HG03135 (cell line): Measurements from ENCODE around the gene MRI1.
"Not testable (repeated sequence)": the region's sequence is repeated elsewhere in the genome, so short reads cannot be mapped to it uniquely, and the experiment has no call there.

Experiments
- ATAC-seq: cut with Tn5 transposase; IDR thresholded peaks from one replicate; pipeline ENCODE4 v1.9.1; 2021; ENCODE audit warnings: mild to moderate bottlenecking, moderate library complexity; ENCODE audit not compliant: unreplicated experiment

MRI1 gene

DNA sequence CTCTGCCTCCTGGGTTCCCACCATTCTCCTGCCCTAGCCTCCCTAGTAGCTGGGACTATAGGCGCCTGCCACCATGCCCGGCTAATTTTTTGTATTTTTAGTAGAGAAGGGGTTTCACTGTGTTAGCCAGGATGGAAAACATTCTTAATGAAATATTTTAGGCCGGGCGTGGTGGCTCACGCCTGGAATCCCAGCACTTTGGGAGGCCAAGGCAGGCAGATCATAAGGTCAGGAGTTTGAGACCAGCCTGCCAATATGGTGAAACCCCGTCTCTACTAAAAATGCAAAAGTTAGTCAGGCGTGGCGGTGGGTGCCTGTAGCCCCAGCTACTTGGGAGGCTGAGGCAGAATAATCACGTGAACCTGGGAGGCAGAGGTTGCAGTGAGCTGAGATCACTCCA is 29.0 kb downstream of the MRI1 start:
- ATAC-seq = not testable (repeated sequence)

DNA sequence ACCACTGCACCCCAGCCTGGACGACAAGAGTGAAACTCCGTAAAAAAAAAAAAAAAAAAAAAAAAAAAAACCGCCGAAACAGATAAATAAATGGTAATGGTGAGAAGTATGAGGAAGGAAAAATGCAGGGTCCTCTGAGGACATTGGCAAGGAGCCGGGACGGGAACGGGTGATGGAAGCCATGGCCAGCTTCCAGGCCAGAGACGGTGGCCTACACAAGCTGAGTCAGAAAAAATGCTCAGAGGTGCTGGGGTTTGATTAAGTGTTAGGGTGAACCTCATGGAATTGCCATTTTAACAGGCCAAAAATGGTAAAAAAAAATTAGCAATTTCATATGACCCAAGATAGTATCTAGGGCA is 30.1 kb downstream of the MRI1 start:
- ATAC-seq = no peak

DNA sequence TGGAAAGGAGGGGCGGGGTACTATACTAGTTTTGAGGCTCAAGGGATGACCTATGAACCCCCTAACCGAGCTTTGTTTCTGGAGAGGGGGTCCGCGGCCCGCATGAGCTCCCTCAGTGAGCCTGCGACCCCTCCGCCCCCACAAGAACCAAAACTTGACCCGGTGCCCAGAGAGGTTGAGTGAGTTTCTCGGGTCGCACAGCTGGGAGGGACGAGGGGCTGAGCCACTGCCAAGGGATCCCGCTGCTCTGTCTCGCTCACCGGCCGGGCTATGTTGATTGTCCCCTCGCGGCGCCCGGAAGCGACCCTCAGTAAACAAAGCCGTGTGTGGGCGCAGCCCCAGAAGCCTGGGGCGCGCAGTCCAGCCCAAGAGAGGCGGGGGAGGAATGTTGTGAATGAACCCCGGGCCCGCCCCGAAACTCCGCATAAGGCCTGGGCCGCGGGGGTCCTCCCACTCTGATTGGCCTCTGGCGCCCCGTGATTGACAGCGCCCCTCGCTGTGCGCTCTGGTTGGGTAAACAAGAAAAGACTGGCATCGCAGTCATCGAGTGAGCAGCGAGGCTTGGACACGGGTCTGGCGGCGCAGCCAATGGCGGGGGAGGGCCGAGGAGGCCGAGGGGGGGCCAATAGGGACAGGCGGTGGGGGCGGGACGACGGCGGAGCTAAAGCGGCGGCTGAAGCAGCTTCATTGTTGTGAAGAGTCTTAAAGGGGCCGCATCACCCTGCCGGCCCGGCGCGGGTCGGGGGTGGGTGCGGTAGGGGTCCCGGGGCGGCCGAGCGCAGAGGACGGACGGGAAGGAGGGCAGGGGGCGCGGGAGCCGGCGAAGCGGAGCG is 30.7 kb downstream of the MRI1 start, which contains the start of gene ZSWIM4:
TSS of gene ZSWIM4 (plus strand) at position 687 of the 833 bp plus-strand sequence. CDS start 206 bp downstream, outside the sequence.
- peak; percentile 96 for ATAC-seq

DNA sequence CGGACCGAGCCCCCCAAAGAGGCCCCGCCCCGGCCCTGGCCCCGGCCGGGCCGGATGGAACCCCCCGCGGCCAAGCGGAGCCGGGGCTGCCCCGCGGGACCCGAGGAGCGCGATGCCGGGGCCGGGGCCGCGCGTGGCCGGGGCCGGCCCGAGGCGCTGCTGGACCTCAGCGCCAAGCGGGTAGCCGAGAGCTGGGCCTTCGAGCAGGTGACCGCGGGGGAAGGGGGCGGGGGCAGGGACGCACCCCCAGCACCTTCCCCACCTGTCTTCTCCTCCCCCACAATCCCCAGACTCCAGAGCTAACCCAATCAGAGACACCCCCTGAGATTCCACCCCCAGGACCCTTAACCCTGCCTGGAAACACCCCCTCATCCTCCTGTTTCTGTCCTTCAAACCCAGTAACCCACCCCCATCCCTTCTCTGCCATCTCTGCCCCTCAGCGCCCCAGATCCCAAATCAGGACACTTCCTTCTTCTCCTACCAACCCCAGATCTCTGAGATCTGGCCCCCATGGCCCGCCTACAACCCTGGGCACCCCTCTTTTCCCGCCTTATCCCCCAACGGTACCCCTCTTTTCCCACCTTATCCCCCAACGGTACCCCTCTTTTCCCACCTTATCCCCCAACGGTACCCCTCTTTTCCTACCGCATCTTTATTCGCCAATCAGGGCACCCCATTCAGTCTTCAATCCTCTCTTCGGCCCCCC is 31.4 kb downstream of the MRI1 start:
- peak; percentile 27 for ATAC-seq

DNA sequence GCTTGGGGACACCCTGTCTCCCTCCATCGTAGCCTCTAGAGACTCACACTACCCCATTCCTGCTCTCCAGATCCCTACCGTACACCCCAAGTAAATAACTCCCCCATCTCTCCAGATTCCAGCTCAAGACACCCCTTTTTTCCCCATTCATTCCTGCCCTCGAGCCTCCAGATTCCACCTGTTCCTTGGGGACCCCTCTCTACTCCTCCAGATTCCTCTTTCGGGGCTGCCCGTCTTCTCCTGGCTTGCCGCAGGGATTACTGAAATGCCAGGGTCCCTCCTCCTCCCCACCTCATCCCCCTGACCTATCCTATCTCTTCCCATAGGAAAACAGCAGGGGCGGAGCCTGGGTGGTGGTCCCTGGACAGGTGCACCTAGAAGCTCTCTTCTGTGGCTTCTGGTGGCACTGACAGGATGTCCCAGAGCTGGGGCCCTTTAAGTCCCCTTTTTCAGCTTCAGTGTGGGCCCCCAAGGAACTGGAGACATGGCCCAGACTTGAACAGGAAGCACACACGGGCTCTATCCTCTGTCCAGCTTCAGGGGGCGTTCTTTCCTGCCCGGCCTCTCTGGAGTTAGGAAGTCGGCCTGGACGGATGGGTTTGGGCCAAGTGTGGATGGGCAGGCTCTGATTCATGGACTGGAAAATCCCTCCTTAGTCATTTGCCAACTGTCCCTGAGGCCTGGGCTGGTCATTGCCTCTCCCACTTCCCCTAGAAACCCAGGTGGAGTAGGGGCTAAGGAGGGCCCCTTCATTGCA is 32.2 kb downstream of the MRI1 start:
- no peak for ATAC-seq

DNA sequence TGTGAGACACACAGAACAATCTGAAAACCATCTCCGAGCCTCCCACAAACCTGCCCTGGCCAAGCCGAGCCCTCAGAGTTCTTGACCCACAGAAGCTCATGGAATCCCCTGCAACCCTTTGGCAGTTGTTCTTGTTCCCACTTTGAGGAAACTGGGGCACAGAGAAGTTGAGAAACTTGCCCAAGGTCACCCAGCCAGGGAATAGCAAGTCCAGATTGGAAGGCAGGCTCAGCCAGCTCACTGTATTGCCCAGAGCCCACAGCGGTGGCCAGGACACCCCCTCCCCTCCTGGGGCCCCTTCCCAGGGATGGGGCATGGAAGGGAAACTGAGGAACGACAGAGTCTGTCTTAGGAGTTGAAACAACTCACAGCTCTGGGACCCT is 32.7 kb downstream of the MRI1 start:
- ATAC-seq = no peak

DNA sequence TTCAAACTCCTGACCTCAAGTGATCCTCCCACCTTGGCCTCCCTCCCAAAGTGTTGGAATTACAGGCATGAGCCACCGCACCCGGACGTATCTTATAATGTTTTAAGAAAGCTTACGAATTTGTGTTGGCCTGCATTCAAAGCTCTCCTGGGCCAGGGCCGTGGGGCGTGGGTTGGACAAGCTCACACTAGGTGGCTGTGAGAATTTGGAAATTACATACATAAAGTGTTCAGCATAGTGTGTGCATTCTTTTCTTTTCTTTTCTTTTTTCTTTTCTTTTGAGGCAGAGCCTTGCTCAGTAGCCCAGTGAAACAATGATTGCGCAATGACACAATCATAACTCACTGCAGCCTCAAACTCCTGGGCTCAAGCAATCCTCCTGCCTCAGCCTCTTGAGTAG is 33.5 kb downstream of the MRI1 start:
- ATAC-seq = no peak

DNA sequence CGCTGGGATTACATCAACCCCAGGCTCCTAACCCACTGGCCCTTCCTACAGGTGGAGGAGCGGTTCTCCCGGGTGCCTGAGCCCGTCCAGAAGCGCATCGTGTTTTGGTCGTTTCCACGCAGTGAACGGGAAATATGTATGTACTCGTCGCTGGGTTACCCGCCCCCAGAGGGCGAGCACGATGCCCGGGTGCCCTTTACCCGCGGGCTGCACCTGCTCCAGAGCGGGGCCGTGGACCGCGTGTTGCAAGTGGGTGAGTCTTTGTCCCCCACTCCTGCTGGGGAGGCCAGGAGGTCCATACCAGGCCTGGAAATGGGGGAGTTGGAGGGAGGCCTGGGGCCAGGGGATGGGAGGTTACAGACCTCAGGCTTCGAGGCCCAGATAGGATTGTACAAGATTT is 35.3 kb downstream of the MRI1 start:
- ATAC-seq = no peak

DNA sequence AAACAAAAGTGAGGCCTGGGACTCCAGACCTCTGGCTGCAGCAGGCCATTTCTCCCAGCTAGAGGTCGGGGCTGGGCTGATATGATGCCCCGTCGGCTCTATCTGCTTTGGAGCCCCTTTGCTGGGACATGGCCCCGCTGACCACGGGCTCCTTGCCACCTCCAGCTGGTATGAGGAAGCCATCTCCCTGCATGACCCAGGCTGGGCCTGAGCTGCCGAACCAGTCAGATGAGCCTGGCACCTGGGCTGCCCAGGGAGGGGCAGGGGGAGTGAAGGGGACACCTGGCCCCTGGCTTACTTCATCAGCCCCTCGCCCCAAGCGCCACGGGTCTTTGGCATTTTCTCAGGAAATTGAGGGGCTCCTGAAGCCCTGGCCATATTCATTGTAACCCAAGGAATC is 38.7 kb downstream of the MRI1 start:
- ATAC-seq = no peak

DNA sequence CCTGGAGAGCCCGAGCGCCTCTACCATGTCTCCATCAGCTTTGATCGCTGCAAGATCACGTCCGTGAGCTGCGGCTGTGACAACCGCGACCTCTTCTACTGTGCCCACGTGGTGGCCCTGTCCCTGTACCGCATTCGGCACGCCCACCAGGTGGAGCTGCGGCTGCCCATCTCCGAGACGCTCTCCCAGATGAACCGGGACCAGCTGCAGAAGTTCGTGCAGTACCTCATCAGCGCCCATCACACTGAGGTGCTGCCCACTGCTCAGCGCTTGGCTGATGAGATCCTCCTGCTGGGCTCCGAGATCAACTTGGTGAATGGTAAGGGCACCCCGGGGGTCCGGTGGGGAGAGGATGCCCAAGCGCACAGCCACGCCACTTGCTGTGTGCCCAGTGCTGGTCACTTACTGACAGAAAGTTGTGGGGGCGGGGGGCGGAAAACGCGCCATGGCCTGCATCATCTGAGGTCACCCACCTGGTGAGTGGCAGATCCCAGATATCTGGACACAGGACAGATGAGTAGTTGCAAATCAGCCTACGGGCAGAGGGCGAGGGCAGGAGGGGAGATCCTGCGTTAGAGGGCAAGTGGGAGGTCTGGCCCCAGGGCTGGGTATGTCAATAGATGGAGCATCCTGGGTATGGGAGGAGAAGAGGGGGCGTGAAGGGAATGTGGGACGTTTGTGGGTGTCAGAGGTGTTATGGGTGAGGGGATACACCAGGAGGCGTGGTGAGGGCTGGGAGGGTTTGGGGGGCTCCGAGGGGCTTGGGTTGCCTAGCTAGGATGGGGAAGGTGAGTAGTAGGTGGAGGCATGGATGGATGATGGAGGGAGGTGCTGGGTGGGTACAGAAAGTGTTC is 40.7 kb downstream of the MRI1 start:
- ATAC-seq = no peak

DNA sequence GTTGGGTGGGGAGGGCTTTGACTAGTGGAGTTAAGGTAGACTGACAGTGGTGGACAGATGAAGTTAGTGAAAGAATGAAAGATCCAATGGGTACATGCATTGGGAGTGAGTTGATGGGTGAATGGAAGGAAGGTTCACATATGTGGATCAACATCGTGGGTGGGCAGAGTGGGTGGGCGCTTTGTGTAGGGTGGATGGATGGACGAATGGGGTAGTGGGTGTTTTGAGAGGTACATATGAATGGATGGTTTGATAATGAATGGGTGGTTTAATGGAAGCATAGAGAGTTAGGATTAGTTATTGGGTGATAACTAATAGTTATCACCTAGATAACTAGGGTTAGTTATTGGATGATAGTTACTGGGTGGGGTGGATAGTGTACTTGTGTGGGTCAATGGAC is 42.4 kb downstream of the MRI1 start:
- no peak for ATAC-seq

DNA sequence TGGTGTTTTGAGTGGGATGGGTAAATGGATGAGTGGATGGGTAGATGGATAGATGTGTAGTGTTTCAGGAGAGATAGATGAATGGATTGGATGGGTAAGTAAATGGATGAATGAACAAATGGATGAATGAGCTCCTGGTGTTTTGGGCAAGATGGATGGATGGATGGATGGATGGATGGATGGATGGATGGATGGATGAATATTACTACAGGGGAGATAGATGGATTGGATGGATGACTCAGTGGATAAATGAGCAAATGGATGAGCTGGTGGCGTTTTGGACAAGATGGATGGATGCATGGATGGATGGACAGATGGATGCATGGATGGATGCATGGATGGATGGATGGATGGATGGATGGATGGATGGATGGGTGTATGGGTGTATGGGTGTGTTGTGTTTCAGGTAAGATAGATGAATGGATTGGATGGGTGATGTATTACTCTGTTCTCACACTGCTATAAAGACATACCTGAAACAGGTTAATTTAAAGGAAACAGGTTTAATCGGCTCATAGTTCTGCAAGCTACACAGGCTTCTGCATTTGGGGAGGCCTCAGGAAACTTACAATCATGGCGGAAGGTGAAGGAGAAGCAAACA is 43.2 kb downstream of the MRI1 start:
- no peak for ATAC-seq

DNA sequence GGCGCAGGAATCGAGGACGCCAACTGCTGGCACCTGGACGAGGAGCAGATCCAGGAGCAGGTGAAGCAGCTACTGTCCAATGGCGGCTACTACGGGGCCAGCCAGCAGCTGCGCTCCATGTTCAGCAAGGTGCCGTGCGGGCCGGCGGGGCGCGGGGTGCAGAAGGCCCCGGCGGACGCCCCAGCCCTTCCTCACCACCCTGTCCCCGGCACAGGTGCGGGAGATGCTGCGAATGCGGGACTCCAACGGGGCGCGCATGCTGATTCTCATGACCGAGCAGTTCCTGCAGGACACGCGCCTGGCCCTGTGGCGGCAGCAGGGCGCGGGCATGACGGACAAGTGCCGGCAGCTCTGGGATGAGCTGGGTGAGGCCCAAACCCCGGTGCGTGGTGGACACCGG is 44.5 kb downstream of the MRI1 start:
- no peak for ATAC-seq

DNA sequence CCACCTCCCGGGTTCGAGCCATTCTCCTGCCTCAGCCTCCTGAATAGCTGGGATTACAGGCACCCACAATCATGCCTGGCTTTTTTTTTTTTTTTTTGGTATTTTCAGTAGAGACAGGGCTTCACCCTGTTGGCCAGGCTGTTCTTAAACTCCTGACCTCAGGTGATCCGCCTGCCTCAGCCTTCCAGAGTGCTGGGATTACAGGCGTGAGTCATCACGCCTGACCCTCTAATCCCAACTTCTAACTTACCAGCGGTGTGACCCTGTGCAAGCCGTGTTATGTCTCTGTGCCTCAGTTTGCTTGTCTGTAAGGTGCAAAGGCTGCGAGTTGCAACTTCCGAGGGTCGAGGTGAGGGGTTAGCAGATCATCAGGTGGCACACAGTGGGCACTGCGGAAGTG is 48.2 kb downstream of the MRI1 start:
- no peak for ATAC-seq

DNA sequence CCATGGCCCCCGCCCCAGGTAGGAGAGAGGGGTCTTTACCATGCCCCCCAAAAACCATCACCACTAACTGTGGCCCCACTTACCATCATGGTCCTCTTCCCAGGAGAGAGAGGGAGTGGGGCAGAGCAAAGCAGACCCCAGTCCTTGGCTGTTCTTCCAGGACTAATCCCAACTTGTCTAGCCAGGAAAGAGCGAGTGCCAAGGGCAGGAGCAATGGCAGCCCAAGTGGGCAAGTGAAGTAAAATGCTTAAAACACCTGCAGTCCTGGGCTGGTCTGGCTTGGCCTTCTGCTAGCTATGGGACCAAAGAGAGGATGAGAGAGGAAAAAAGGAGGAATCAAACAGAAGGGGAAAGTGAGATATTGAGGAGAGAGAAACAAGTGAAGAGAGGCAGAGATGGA is 48.8 kb downstream of the MRI1 start:
- no peak for ATAC-seq

DNA sequence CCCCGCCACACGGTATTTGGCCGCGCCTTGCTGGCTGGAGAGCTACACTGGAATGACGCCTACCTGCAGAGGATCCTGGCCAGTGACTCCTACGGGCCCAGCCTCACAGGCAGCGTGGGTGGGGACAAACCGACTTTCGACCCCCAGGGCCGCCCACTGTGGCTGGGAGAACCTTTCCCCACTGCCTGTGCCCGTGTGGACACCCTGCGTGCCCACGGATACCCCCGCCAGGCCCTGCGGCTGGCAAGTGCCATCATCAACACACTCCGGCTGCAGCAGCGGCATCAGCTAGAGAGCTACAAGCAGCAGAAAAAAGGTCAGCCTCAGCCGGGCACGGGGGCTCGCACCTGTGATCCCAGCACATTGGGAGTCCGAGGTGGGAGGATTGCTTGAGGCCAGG is 50.2 kb downstream of the MRI1 start:
- ATAC-seq = no peak

DNA sequence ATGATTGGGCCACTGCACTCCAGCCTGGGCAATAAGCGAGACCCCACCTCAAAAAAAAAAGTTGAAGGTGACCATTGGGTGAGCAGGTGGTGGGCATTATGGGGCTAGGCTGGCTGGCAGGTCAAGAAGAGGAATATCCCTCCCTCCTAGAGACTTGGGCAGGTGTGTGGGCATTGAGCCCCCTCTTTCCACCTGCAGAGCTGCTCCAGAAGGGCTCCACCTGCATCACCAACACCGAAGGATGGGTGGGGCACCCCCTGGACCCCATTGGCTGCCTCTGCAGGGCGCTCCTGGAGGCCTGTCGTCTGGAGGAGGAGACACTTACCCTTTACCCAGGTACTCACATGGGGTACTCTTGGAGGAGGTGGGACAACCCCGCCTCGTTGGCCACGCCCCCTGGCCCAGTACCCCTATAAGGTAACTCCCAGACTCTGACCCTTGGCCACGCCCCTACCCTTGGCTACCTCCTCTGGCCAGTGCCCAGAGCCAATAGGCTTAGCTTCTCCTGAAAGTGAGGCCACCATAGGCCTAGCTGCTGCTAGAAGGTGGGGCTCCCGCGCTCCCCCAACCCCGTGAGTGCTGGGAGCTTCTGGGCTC is 52.8 kb downstream of the MRI1 start:
- no peak for ATAC-seq

DNA sequence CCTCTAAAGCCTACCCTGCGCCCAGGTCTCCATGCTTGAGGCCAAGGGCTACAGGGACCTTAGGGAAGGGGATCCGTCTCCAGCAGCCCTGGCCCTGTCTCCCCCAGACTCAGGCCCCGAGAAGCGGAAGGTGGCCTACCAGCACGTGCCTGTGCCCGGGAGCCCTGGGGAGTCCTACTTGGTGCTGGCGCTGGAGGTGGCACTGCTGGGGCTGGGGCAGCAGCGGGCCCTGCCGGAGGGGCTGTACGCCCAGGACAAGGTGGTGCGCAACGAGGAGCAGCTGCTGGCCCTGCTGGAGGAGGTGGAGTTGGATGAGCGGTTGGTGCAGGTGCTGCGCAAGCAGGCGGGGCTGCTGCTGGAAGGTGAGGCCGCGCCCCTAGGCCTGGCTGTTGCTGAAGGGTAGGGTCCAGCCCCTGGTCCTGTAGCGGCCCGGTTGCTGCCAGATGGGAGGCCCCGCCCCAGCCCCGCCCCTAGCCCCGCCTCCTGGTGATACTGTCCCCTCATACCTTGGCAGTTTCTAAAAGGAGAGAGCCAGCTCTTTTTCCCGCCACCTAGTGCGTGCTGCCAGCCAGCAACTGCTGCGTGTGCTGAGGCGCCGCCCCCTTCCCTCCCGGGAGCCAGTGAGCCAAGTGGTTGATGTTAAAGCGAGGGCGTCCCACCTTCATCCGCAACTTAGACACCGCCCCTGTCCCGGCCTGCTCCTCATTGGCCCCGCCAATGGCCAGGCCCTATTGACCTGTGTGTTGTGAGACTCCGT is 53.5 kb downstream of the MRI1 start:
- ATAC-seq = no peak

DNA sequence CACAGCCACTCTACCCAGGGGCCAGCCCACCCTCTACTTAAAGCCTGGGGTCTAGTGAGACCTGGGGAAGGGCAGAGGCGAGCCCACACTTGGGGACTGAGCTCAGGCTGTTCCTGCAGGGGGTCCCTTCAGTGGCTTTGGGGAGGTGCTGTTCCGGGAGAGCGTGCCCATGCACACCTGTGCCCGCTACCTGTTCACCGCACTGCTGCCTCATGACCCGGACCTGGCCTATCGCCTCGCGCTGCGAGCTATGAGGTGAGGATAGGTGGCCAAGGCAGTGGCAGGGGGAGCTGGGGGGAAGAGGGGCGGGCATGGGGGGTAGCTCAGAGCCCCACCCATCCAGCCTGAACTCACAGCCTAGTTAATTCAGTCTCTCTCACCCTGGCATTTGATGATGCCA is 54.9 kb downstream of the MRI1 start:
- ATAC-seq = no peak
